Inflammatory macrophage treated with lipopolysaccharide for 4 hours (primary cell): Measurements from ENCODE around the gene ITGB6.
"Not testable (repeated sequence)": the region's sequence is repeated elsewhere in the genome, so short reads cannot be mapped to it uniquely, and the experiment has no call there.

Experiments used
- DNase-seq: peaks from one replicate; pipeline ENCODE4 v3.0.0-alpha.2; 2020

Gene ITGB6

GRCh38 chr2:160139350-160139749 lies 60.7 kb downstream of the ITGB6 start:
- no peak for DNase-seq

- no peak for DNase-seq
Observed at GRCh38 chr2:160138406-160138805, 61.7 kb downstream of the ITGB6 start.

GRCh38 chr2:160137464-160137863 lies 62.6 kb downstream of the ITGB6 start:
- DNase-seq = no peak

- DNase-seq = no peak
Observed at GRCh38 chr2:160132761-160133160, 67.3 kb downstream of the ITGB6 start.

- no peak for DNase-seq
Observed at GRCh38 chr2:160126756-160127155, 73.3 kb downstream of the ITGB6 start.

GRCh38 chr2:160126315-160126714 lies 73.8 kb downstream of the ITGB6 start:
- no peak for DNase-seq

GRCh38 chr2:160125828-160126227 lies 74.2 kb downstream of the ITGB6 start:
- DNase-seq = no peak

- DNase-seq = no peak
Observed at GRCh38 chr2:160125366-160125765, 74.7 kb downstream of the ITGB6 start.

- DNase-seq = no peak
Observed at GRCh38 chr2:160124571-160124970, 75.5 kb downstream of the ITGB6 start.

- DNase-seq = not testable (repeated sequence)
Observed at GRCh38 chr2:160114721-160115120, 85.4 kb downstream of the ITGB6 start.

- no peak for DNase-seq
Observed at GRCh38 chr2:160114020-160114419, 86.1 kb downstream of the ITGB6 start.

GRCh38 chr2:160111951-160112798 lies 87.9 kb downstream of the ITGB6 start:
- no peak for DNase-seq

- no peak for DNase-seq
Observed at GRCh38 chr2:160110674-160111239, 89.3 kb downstream of the ITGB6 start.

GRCh38 chr2:160109939-160110673 lies 90.0 kb downstream of the ITGB6 start:
- DNase-seq = peak; percentile 81

GRCh38 chr2:160109243-160109642 lies 90.8 kb downstream of the ITGB6 start:
- DNase-seq = peak; percentile 19

- peak; percentile 63 for DNase-seq
Observed at GRCh38 chr2:160108646-160109045, 91.4 kb downstream of the ITGB6 start.

GRCh38 chr2:160105366-160105765 lies 94.7 kb downstream of the ITGB6 start:
- no peak for DNase-seq

- DNase-seq = no peak
Observed at GRCh38 chr2:160104115-160104514, 96.0 kb downstream of the ITGB6 start.

- peak; percentile 55 for DNase-seq
Observed at GRCh38 chr2:160097326-160097725, 102.7 kb downstream of the ITGB6 start.

GRCh38 chr2:160096409-160096808 lies 103.7 kb downstream of the ITGB6 start:
- DNase-seq = peak; percentile 93

GRCh38 chr2:160092445-160092844 lies 107.6 kb downstream of the ITGB6 start:
- no peak for DNase-seq

GRCh38 chr2:160091381-160091780 lies 108.7 kb downstream of the ITGB6 start:
- no peak for DNase-seq

- DNase-seq = peak; percentile 63
Observed at GRCh38 chr2:160087854-160088745, 112.0 kb downstream of the ITGB6 start.
